WERI-Rb-1 (cell line): Measurements from ENCODE around the gene ZMYND11.

Experiments used
- DNase-seq: peaks from one replicate; pipeline ENCODE4 v3.0.0-alpha.2; 2020
- H3K27ac ChIP-seq: fragments of 250-450 bp; sonication (Bioruptor Pico); 2 replicates; pipeline ENCODE4 v1.5.1; 2020; ENCODE audit warnings: mild to moderate bottlenecking, moderate library complexity
- H3K27me3 ChIP-seq: fragments of 250-450 bp; sonication (Bioruptor Pico); 2 replicates; pipeline ENCODE4 v1.5.1; 2021; ENCODE audit warnings: mild to moderate bottlenecking, low read depth, moderate library complexity; ENCODE audit not compliant: insufficient read depth, severe bottlenecking
- H3K36me3 ChIP-seq: fragments of 250-450 bp; sonication (Bioruptor Pico); 2 replicates; pipeline ENCODE4 v1.5.1; 2020; ENCODE audit warnings: mild to moderate bottlenecking, moderate library complexity
- H3K4me3 ChIP-seq: 2 replicates; pipeline ENCODE4 v1.5.1; 2011; ENCODE audit warnings: low read depth, mild to moderate bottlenecking, control low read depth, low read length
- H3K9me3 ChIP-seq: fragments of 250-450 bp; sonication (Bioruptor Pico); 2 replicates; pipeline ENCODE4 v1.5.1; 2021; ENCODE audit warnings: mild to moderate bottlenecking, moderate library complexity; ENCODE audit not compliant: severe bottlenecking
- TF ChIP-seq, protein P1 (sequence below): IDR thresholded peaks from 2 replicates; pipeline ENCODE4 v1.5.1; 2011; ENCODE audit warnings: low read depth, mild to moderate bottlenecking, control low read depth, inconsistent platforms, low read length

Gene ZMYND11

GRCh38 chr10:191703-192518 lies 56.7 kb downstream of the ZMYND11 start:
- Histone ChIP-seq H3K27ac (no peak overlapping the region), H3K9me3 (no peaks in the 10 kb centered on the region), H3K27me3 (no peaks in the 10 kb centered on the region), H3K4me3 (no peak overlapping the region), H3K36me3 (no peaks in the 10 kb centered on the region)
- DNase-seq: no peak
- TF ChIP-seq, protein P1, sequence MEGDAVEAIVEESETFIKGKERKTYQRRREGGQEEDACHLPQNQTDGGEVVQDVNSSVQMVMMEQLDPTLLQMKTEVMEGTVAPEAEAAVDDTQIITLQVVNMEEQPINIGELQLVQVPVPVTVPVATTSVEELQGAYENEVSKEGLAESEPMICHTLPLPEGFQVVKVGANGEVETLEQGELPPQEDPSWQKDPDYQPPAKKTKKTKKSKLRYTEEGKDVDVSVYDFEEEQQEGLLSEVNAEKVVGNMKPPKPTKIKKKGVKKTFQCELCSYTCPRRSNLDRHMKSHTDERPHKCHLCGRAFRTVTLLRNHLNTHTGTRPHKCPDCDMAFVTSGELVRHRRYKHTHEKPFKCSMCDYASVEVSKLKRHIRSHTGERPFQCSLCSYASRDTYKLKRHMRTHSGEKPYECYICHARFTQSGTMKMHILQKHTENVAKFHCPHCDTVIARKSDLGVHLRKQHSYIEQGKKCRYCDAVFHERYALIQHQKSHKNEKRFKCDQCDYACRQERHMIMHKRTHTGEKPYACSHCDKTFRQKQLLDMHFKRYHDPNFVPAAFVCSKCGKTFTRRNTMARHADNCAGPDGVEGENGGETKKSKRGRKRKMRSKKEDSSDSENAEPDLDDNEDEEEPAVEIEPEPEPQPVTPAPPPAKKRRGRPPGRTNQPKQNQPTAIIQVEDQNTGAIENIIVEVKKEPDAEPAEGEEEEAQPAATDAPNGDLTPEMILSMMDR: no peak

DNA sequence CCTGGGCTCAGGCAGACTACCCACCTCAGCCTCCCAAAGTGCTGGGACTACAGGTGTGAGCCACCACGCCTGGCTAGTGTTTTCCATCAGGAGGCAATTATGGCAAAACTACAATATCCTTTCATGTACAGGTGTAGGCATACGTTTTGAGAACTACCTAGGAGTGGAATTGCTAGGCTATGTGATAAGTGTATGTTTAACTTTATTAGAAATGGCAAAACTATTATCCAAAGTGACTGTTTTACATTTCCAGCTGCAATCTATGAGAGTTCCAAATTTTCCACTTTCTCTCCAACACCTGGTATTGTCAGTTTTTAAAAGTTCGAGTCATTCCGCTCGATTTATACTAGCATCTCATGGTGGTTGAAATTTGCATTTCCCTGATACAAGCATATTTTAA lies 59.0 kb downstream of the ZMYND11 start:
- no peaks in the 10 kb centered on the region for H3K27me3 ChIP-seq
- H3K9me3 ChIP-seq: no peaks in the 10 kb centered on the region
- H3K4me3 ChIP-seq: no peak overlapping the region
- TF ChIP-seq, protein P1: no peak
- no peak overlapping the region for H3K27ac ChIP-seq
- H3K36me3 ChIP-seq: no peaks in the 10 kb centered on the region
- no peak for DNase-seq

DNA sequence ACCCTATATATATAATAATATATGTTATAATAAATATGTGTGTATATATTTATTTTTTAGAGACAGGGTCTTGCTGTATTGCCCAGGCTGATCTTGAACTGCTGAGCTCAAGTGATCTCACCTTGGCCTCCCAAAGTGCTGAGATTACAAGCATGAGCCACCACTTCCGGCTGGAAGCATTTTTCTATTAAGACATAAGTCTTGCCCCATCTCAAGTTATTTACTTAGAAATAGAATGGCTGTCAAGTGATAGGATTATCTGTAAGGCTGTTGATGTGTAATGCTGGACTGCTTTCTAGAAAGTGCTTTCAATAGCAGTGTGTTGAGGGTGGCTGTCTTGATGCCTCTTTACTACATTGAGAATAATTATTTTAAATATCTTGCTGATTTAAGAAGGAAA lies 65.2 kb downstream of the ZMYND11 start:
- no peak for DNase-seq
- no peaks in the 10 kb centered on the region for H3K27me3 ChIP-seq
- no peak overlapping the region for H3K4me3 ChIP-seq
- no peaks in the 10 kb centered on the region for H3K36me3 ChIP-seq
- H3K27ac ChIP-seq: no peak overlapping the region
- TF ChIP-seq, protein P1: no peak
- H3K9me3 ChIP-seq: no peaks in the 10 kb centered on the region

DNA sequence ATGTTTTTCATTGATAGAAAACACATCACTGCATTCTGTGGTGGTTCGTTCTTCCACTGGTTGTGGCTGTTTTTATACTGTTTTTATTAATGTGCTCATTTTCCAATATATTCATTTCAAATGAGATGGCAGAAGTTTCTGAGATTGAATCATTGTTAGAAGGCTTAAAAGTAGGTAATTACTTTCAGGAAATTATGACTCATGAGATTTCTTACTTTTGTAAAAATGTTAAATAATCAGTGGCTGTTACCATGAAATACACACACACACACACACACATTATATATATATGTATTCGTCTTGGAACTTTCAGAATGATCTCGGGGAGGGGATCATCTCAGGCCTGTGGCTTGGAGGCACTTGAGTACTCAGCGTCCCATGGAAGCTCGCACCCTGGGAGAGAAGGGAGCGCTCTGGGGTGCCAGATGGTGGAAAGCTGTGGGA lies 66.1 kb downstream of the ZMYND11 start:
- no peak overlapping the region for H3K4me3 ChIP-seq
- H3K27ac ChIP-seq: no peak overlapping the region
- no peaks in the 10 kb centered on the region for H3K36me3 ChIP-seq
- TF ChIP-seq, protein P1: no peak
- H3K27me3 ChIP-seq: no peaks in the 10 kb centered on the region
- DNase-seq: no peak
- H3K9me3 ChIP-seq: no peaks in the 10 kb centered on the region

- Histone ChIP-seq H3K36me3 (no peaks in the 10 kb centered on the region), H3K4me3 (no peak overlapping the region), H3K9me3 (no peaks in the 10 kb centered on the region), H3K27me3 (no peaks in the 10 kb centered on the region), H3K27ac (no peak overlapping the region)
- TF ChIP-seq, protein P1: no peak
- no peak for DNase-seq
Observed at GRCh38 chr10:208616-209015, 73.4 kb downstream of the ZMYND11 start.

- no peaks in the 10 kb centered on the region for H3K27me3 ChIP-seq
- H3K36me3 ChIP-seq: no peaks in the 10 kb centered on the region
- H3K4me3 ChIP-seq: no peak overlapping the region
- TF ChIP-seq, protein P1: no peak
- H3K9me3 ChIP-seq: no peaks in the 10 kb centered on the region
- no peak overlapping the region for H3K27ac ChIP-seq
- no peak for DNase-seq
Observed at GRCh38 chr10:209357-209756, 74.1 kb downstream of the ZMYND11 start.
